Measurements from ENCODE around the gene CRYBB1.

GRCh38 chr22:26635117-26635516 lies 17.3 kb upstream of the CRYBB1 start:
- TF ChIP-seq ARNTL (CRISPR knock-in tag; IDR thresholded peaks at IDR 0.05; ENCODE audit: borderline replicate concordance, low read depth) = no peak
- no peak for TF ChIP-seq PATZ1 (CRISPR knock-in tag; IDR thresholded peaks at IDR 0.05; ENCODE audit: borderline replicate concordance)
- no peak for TF ChIP-seq ZFP3 (CRISPR knock-in tag; IDR thresholded peaks at IDR 0.05)
- TF ChIP-seq GLIS3 (CRISPR knock-in tag; IDR thresholded peaks at IDR 0.05) = no peak
- TF ChIP-seq SNAI2 (CRISPR knock-in tag; IDR thresholded peaks at IDR 0.05) = no peak
- TF ChIP-seq CREB5 (CRISPR knock-in tag; IDR thresholded peaks at IDR 0.05; ENCODE audit: low read depth) = no peak
- TF ChIP-seq BACH2 (CRISPR knock-in tag; IDR thresholded peaks at IDR 0.05; ENCODE audit: borderline replicate concordance) = no peak
- TF ChIP-seq OSR1 (CRISPR knock-in tag; IDR thresholded peaks at IDR 0.05) = no peak
- TF ChIP-seq POU6F1 (CRISPR knock-in tag; IDR thresholded peaks at IDR 0.05; ENCODE audit: borderline replicate concordance, low read depth) = no peak
- TF ChIP-seq ZNF70 (CRISPR knock-in tag; IDR thresholded peaks at IDR 0.05) = no peak
- TF ChIP-seq ISL1 (CRISPR knock-in tag; IDR thresholded peaks at IDR 0.05) = no peak
